Common myeloid progenitor, CD34-positive (primary cell): ENCODE measurements around the gene ZNF213. TPM values are rescaled to one million over a fixed set of nuclear protein-coding genes. Genes with fewer than 3 reads are reported as not detected.

Experiments used
- CTCF ChIA-PET: fragments of 350-600 bp; sonication (Branson Sonifier 250); formaldehyde crosslinking; loops from one replicate; lab custom pipeline; 2021; ENCODE audit warnings: antibody characterized with exemption; lab: Charles Lee
- POLR2A ChIA-PET: fragments of 350-600 bp; sonication (Branson Sonifier 250); formaldehyde crosslinking; loops from one replicate; lab custom pipeline; 2021; ENCODE audit warnings: antibody characterized with exemption; lab: Charles Lee
- DNase-seq, 3 donors: peaks; one replicate each; pipeline versions ENCODE4 v3.0.0 to v3.0.0-alpha.2; 2013
- H3K27ac ChIP-seq, 2 experiments: 1 replicate in 1 of 2; 2 replicates in 1 of 2; pipeline ENCODE4 v1.7.0; 2013; ENCODE audit warnings: inconsistent platforms in 2 of 2, low read length in 2 of 2, mild to moderate bottlenecking in 2 of 2, low read depth in 1 of 2, moderate library complexity in 1 of 2; ENCODE audit not compliant: severe bottlenecking in 2 of 2, insufficient read depth in 1 of 2, poor library complexity in 1 of 2
- H3K27me3 ChIP-seq, 5 experiments: replicated peaks in 2 of 5; 1 replicate in 3 of 5; 2 replicates in 2 of 5; pipeline versions ENCODE4 v1.6.1 to v1.7.0; 2013; ENCODE audit warnings: low read length in 4 of 5, mild to moderate bottlenecking in 2 of 5, moderate library complexity in 2 of 5, inconsistent platforms in 1 of 5; ENCODE audit not compliant: insufficient read depth in 5 of 5, control insufficient read depth in 4 of 5
- H3K36me3 ChIP-seq, 4 experiments: 1 replicate in 2 of 4; 2 replicates in 2 of 4; pipeline versions ENCODE4 v1.6.1 to v1.7.0; 2013; ENCODE audit warnings: low read length in 3 of 4, control low read depth in 1 of 4, mild to moderate bottlenecking in 1 of 4; ENCODE audit not compliant: control insufficient read depth in 4 of 4, insufficient read depth in 4 of 4
- H3K4me1 ChIP-seq, 4 experiments: 1 replicate in 3 of 4; 2 replicates in 1 of 4; pipeline versions ENCODE4 v1.6.1 to v1.7.1; 2013; ENCODE audit warnings: low read length in 3 of 4, mild to moderate bottlenecking in 3 of 4, control low read depth in 1 of 4, inconsistent platforms in 1 of 4, moderate library complexity in 1 of 4; ENCODE audit not compliant: control insufficient read depth in 4 of 4, insufficient read depth in 4 of 4; ENCODE audit errors: control extremely low read depth in 1 of 4
- H3K4me3 ChIP-seq, 7 experiments: 1 replicate in 4 of 7; 2 replicates in 3 of 7; pipeline versions ENCODE4 v1.5.1 to v1.7.0; 2013; ENCODE audit warnings: mild to moderate bottlenecking in 7 of 7, low read length in 6 of 7, moderate library complexity in 6 of 7, inconsistent platforms in 2 of 7, low read depth in 2 of 7, control low read depth in 1 of 7; ENCODE audit not compliant: insufficient read depth in 4 of 7, control insufficient read depth in 1 of 7; ENCODE audit errors: extremely low read depth in 1 of 7
- H3K9me3 ChIP-seq, 5 experiments: 1 replicate in 4 of 5; 2 replicates in 1 of 5; pipeline versions ENCODE4 v1.6.1 to v1.7.1; 2013; ENCODE audit warnings: low read length in 4 of 5, mild to moderate bottlenecking in 2 of 5, inconsistent platforms in 1 of 5, low read depth in 1 of 5, moderate library complexity in 1 of 5; ENCODE audit not compliant: control insufficient read depth in 4 of 5, insufficient read depth in 2 of 5; ENCODE audit errors: control extremely low read depth in 1 of 5
- WGBS: methylation state at CpG from one replicate; pipeline ENCODE4 v1.1.5; 2013; ENCODE audit not compliant: insufficient coverage; 5-methylcytosine and 5-hydroxymethylcytosine counted together
- polyA plus RNA-seq: library from polyadenylated mRNA; unstranded; fragments of 120-200 nt; gene quantifications from one replicate; pipeline ENCODE4 v1.2.1, GENCODE V29; 2013

The ZNF213 gene, protein sequence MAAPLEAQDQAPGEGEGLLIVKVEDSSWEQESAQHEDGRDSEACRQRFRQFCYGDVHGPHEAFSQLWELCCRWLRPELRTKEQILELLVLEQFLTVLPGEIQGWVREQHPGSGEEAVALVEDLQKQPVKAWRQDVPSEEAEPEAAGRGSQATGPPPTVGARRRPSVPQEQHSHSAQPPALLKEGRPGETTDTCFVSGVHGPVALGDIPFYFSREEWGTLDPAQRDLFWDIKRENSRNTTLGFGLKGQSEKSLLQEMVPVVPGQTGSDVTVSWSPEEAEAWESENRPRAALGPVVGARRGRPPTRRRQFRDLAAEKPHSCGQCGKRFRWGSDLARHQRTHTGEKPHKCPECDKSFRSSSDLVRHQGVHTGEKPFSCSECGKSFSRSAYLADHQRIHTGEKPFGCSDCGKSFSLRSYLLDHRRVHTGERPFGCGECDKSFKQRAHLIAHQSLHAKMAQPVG
- polyA plus RNA-seq = 6.9 TPM

DNA sequence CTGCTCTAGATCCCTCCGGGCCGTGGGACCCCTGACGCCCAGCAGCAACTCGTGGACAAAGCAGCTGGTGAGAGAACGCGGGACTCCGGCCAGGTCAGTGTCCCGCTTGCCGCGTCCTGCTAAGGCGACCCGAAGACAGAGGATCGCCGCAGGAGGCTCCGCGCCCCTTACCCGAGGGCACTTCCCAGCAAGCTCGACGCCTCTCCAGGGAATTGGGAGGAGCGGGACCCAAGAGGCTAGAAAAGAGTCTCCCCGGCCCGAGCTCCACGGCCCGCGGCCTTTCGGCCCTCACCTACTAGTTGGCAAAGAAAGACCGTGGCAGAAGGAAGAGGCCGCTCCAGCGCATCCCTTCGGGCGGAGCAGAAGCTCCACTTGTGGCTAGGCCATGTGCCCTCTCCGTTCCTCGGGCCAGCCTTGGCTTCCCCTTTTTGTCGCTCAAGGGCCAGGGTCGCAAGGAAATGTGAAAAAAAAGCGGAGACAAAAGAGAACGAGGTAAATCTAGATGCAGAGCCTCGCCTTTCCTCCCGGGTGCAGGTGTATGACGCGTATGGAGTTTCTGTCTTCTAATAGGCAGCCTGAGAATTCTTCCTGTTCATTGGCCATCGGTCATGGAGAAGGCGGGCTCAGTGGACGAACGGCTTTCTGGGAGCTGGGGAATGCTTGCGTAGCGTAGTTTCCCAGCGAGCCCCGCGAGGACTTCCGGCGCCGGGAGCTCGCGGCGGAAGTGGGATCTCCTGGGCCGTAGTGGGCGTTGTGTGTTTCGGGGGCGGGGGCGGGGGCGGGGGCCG lies at the start of gene ZNF213:
TSS of gene ZNF213 (plus strand) at position 692 of the 788 bp plus-strand sequence. CDS start 2,252 bp downstream, outside the sequence.
- H3K4me1 ChIP-seq = peaks cover 4 to 29% (median 20%) of the 10 kb centered on the region in 4 experiments
- DNase-seq = peak; percentile 98 to 99 (median 99)
- POLR2A ChIA-PET = interaction anchor here (1.0 to 2.2 kb wide), 3 partner anchors 13 to 18 kb away, joined by 3 to 12 read pairs (median 5); no protein-coding TSS in a partner anchor
- H3K4me3 ChIP-seq = peak within 1 kb of the TSS; percentile 56 to 99 (median 98)
- CTCF ChIA-PET = interaction anchor here (0.7 to 12.4 kb wide), 13 partner anchors 8 to 329 kb away, joined by 3 to 121 read pairs (median 4); no protein-coding TSS in a partner anchor
- under 1% methylated on average over 44 of the region's 63 CpGs for WGBS
- H3K9me3 ChIP-seq = no peaks in the 10 kb centered on the region
- peak within 1 kb of the TSS; percentile 91 to 96 for H3K27ac ChIP-seq
- no peaks in the 10 kb centered on the region for H3K27me3 ChIP-seq
- H3K36me3 ChIP-seq = peaks cover 0 to 30% (median 14%) of the 10 kb centered on the region in 4 experiments

DNA sequence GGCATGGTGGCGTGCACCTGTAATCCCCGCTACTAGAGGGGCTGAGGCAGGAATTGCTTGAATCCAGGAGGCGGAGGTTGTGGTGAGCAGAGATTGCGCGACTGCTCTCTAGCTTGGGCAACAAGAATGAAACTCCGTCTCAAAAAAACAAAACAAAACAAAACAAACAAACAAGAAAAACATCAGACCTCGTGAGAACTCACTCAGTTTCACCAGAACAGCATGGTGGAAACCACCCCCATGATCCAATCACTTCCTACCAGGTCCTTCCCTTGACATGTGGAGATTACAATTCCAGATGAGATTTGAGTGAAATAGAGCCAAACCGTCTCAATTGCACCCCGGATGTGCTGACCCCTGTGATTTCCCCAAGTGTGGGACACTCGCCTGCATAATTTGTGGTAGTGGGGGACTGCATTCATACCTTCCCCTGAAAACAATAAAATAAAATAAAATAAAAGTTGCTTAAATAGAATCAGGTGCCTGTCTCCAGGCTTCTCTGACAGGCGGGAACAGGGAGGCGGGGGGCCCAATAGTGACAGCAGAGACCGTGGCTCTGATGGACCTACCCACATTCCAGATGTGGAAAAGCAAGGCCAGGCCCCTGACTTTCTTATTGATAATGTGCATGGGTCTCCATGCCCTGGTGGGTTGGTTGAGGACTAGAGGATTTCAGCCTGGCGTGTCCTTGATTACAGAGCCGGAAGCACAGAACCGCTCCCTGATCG lies 48.8 kb upstream of the ZNF213 start:
- no peaks in the 10 kb centered on the region for H3K27me3 ChIP-seq
- ChIA-PET CTCF (interaction anchor here (8.7 kb wide), 1 partner anchor 9 kb away, joined by 54 read pairs; no protein-coding TSS in a partner anchor), POLR2A (interaction anchor here (1.0 kb wide), 1 partner anchor 11 kb away, joined by 3 read pairs; no protein-coding TSS in a partner anchor)
- WGBS = 91% methylated on average over 14 of the region's 17 CpGs
- H3K9me3 ChIP-seq = no peaks in the 10 kb centered on the region
- no peak overlapping the region for H3K27ac ChIP-seq
- peaks cover 9 to 52% (median 41%) of the 10 kb centered on the region in 4 experiments for H3K4me1 ChIP-seq
- H3K36me3 ChIP-seq = no peaks in the 10 kb centered on the region
- DNase-seq = no peak
- peak overlapping the region in 1 of 7 experiments; percentile 38 for H3K4me3 ChIP-seq

DNA sequence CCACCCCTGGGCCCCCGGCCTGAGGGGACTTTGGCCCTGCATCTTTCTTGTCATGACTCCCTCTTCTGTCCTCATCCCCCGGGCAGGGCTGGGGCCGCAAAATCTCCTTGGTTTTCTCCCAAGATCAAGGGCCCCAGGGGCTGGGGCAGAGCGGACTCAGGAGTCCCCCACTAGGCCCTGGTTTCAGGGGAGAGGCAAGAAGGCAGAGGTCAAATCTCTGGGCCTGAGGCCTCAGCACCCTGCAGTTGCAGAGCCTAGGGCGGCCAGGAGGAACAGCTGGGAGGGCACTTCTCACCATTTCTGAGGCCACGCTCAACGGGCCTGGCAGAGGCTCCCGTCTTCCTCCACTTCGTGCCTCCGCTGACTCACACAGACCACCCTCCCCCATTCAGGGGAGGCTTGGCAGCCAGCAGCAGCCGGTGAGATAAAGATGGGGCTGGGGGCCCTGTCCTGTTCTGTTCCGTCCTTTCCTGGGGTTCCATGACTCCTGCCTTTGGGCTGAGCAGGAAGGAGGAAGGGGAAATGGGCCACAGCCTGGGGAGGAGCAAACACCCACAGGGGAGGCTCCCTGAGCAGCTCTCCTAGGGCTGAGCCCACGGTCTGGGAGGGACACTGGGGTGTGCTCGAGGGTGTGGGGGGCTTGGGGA lies 48.1 kb upstream of the ZNF213 start:
- CTCF ChIA-PET = interaction anchor here (1.0 to 8.7 kb wide), 10 partner anchors 10 to 375 kb away, joined by 3 to 54 read pairs (median 5); partner anchors contain the start of genes IL32 and ZNF213
- no peak overlapping the region for H3K27ac ChIP-seq
- no peaks in the 10 kb centered on the region for H3K27me3 ChIP-seq
- 35% methylated on average over 12 of the region's 14 CpGs for WGBS
- peak overlapping the region in 6 of 7 experiments; percentile 1 to 61 (median 32) for H3K4me3 ChIP-seq
- POLR2A ChIA-PET = interaction anchor here (1.4 kb wide), 1 partner anchor 12 kb away, joined by 7 read pairs; no protein-coding TSS in a partner anchor
- no peaks in the 10 kb centered on the region for H3K9me3 ChIP-seq
- peaks cover 9 to 57% (median 41%) of the 10 kb centered on the region in 4 experiments for H3K4me1 ChIP-seq
- peak; percentile 42 to 75 (median 70) for DNase-seq
- no peaks in the 10 kb centered on the region for H3K36me3 ChIP-seq

DNA sequence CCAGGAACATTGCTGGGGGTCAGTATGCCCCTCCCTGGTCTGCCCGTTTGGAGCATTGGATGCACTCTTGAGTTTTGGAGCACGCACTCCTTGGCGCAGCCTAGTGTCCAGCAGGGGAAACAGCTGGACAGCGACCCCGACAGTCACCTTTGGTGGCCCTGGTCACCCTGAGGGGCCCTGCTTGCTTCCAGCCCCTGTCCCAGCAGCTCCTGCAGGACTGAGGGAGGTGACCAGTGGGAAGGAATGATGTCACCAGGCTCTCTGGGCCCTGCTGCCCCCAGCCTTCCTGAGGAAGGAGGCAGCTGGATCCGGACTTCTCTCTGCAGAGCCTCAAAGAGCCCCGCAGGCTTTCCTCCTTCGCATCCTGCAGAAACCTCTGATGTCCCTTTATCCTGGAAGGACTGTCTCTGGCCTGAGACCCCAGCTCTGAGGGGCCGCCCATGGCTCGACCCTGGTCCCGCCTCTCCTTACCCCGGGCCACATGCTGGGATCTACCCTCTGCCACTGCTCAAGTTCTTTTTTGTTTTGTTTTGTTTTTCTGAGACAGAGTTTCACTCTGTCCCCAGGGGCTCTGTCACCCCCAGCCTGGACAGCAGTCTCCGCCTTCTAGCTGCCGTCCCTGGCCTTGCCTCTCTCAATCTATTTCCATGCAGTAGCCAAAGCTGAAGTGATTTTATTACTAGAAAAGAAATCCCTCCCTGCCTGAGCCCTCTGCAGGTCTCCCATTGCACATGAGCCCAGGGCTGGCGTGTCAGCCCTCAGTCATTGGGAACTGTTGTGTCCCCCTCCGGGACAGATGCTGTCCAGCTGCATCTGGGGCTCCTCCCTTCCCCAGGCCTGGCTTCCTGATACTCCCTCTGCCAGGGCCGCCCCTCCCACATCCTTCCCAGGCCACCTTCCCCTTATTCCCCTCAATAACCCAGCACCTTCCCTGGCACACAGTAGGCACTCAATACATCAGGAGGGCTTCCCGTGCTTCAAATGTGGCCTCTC lies 47.3 kb upstream of the ZNF213 start:
- DNase-seq = peak in 2 of 3 donors; percentile 26 to 47
- Histone ChIP-seq H3K4me1 (peaks cover 9 to 62% (median 41%) of the 10 kb centered on the region in 4 experiments), H3K27me3 (no peaks in the 10 kb centered on the region), H3K4me3 (peak overlapping the region in 5 of 7 experiments; percentile 25 to 62 (median 47)), H3K9me3 (no peaks in the 10 kb centered on the region), H3K27ac (no peak overlapping the region), H3K36me3 (no peaks in the 10 kb centered on the region)
- ChIA-PET CTCF (interaction anchor here (0.9 to 8.7 kb wide), 13 partner anchors 11 to 374 kb away, joined by 3 to 54 read pairs (median 3); partner anchors contain the start of genes IL32 and ZNF213), POLR2A (interaction anchor here (0.7 to 1.4 kb wide), 2 partner anchors 12 to 41 kb away, joined by 3 to 7 read pairs; no protein-coding TSS in a partner anchor)
- 27% methylated on average over 10 of the region's 18 CpGs for WGBS

DNA sequence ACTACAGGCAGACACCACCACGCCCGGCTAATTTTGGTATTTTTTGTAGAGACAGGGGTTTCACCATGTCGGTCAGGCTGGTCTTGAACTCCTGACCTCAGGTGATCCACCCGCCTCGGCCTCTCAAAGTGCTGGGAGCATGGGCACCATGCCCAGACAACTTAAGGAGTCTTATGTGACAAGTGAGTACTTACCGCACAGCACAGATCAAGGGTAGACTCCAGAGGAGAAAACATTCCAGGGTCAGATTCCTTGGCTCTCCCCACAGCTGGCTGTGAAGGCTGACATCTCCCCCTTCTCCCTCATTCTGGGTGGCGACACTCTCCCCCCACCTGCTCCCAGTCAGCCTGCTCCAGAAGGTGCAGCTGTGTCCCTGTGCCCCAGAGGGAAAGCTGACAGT lies 46.4 kb upstream of the ZNF213 start:
- H3K27ac ChIP-seq = no peak overlapping the region
- H3K4me1 ChIP-seq = peaks cover 9 to 62% (median 41%) of the 10 kb centered on the region in 4 experiments
- 87% methylated on average over 4 of the region's 7 CpGs for WGBS
- no peaks in the 10 kb centered on the region for H3K36me3 ChIP-seq
- ChIA-PET POLR2A (no interaction called here), CTCF (interaction anchor here (0.9 to 8.7 kb wide), 7 partner anchors 12 to 66 kb away, joined by 3 to 54 read pairs (median 4); no protein-coding TSS in a partner anchor)
- H3K4me3 ChIP-seq = no peak overlapping the region
- no peaks in the 10 kb centered on the region for H3K27me3 ChIP-seq
- DNase-seq = no peak
- H3K9me3 ChIP-seq = no peaks in the 10 kb centered on the region
